AG08395 (cell line): Measurements from ENCODE around the gene ZP1.

ENCODE experiments used
- DNase-seq: peaks from one replicate; pipeline ENCODE4 v3.0.0; 2012; ENCODE audit warnings: mixed read lengths, low spot score

ZP1 gene

GRCh38 chr11:60844045-60844869 lies 23.1 kb upstream of the ZP1 start:
- DNase-seq: peak; percentile 30

GRCh38 chr11:60844870-60845221 lies 22.5 kb upstream of the ZP1 start:
- DNase-seq: no peak

GRCh38 chr11:60845338-60845737 lies 22.0 kb upstream of the ZP1 start:
- no peak for DNase-seq

- DNase-seq: no peak
These were observed 20.1 kb upstream of the ZP1 start for GRCh38 chr11:60847281-60847680.

- DNase-seq: no peak
These were observed 19.4 kb upstream of the ZP1 start for GRCh38 chr11:60847896-60848295.

GRCh38 chr11:60848714-60849151 lies 18.6 kb upstream of the ZP1 start:
- DNase-seq: no peak

- no peak for DNase-seq
These were observed 17.5 kb upstream of the ZP1 start for GRCh38 chr11:60849641-60850520.

- DNase-seq: no peak
These were observed 15.8 kb upstream of the ZP1 start for GRCh38 chr11:60851327-60852104.

- no peak for DNase-seq
These were observed 15.0 kb upstream of the ZP1 start for GRCh38 chr11:60852117-60852981.

- no peak for DNase-seq
These were observed 14.1 kb upstream of the ZP1 start for GRCh38 chr11:60852982-60853950.

GRCh38 chr11:60854140-60854846 lies 13.0 kb upstream of the ZP1 start:
- no peak for DNase-seq

GRCh38 chr11:60854847-60855725 lies 12.3 kb upstream of the ZP1 start:
- no peak for DNase-seq

GRCh38 chr11:60855726-60856633 lies 11.4 kb upstream of the ZP1 start, which contains the start of gene PTGDR2:
TSS of gene PTGDR2 (minus strand) at chr11:60855950. CDS start at chr11:60853722, 2,228 bp downstream.
- no peak for DNase-seq

- DNase-seq: no peak
These were observed 9.7 kb upstream of the ZP1 start for GRCh38 chr11:60857378-60858232.

- DNase-seq: no peak
These were observed 9.1 kb upstream of the ZP1 start for GRCh38 chr11:60858236-60858635.

GRCh38 chr11:60858731-60859464 lies 8.4 kb upstream of the ZP1 start:
- DNase-seq: no peak
